ENCODE data around the gene EFNA5. TPM values are rescaled to one million over a fixed set of nuclear protein-coding genes. Genes with fewer than 3 reads are reported as not detected.
A peak's percentile ranks its signal among the peaks of the same experiment; 100 is the strongest.

The EFNA5 gene
- total RNA-seq, 5 donors from 2014 or later (not counting 1 experiment from before 2014, with no cell fraction given): 0.06 to 2.6 (median 0.21) TPM; not detected in 1

GRCh38 chr5:107508097-107508496 lies 162.6 kb downstream of the EFNA5 start:
- Mint-ChIP-seq H3K27me3 (peaks cover 1 to 10% of the 10 kb centered on the region in 2 donors), H3K4me1 (no peaks in the 10 kb centered on the region), H3K27ac (no peak overlapping the region), H3K9me3 (no peaks in the 10 kb centered on the region), H3K36me3 (no peaks in the 10 kb centered on the region), H3K4me3 (no peak overlapping the region)
- ChIA-PET POLR2A (no interaction called here), CTCF (no interaction called here)
- Histone ChIP-seq H3K27ac (ENCODE audit: low read length) (no peak overlapping the region), H3K36me3 (ENCODE audit: control insufficient read depth in 2 of 2, extremely low read depth in 1 of 2, insufficient read depth in 1 of 2, low read length in 1 of 2) (no peaks in the 10 kb centered on the region), H3K4me3 (ENCODE audit: control insufficient read depth in 1 of 2, extremely low read depth in 1 of 2, low read length in 1 of 2) (no peak overlapping the region), H3K4me1 (ENCODE audit: control insufficient read depth in 1 of 2, extremely low read depth in 1 of 2, insufficient read depth in 2 of 2, low read length in 2 of 2) (no peaks in the 10 kb centered on the region), H3K27me3 (replicated peaks in 1 of 2; ENCODE audit: control insufficient read depth in 2 of 2, extremely low read depth in 1 of 2, insufficient read depth in 2 of 2, low read length in 1 of 2) (no peaks in the 10 kb centered on the region), H3K9me3 (no peaks in the 10 kb centered on the region)
- no peak for ATAC-seq (replicated peaks in 1 of 4)
- DNase-seq: no peak
- no CpG with 5 or more reads among the region's 4 CpGs for WGBS (ENCODE audit: insufficient coverage)

GRCh38 chr5:107505763-107506534 lies 164.8 kb downstream of the EFNA5 start:
- Mint-ChIP-seq H3K27ac (no peak overlapping the region), H3K9me3 (peaks cover 0 to 4% (median 0%) of the 10 kb centered on the region in 3 donors), H3K4me3 (no peak overlapping the region), H3K27me3 (peaks cover 0 to 18% of the 10 kb centered on the region in 2 donors), H3K4me1 (peaks cover 0 to 11% (median 7%) of the 10 kb centered on the region in 3 donors), H3K36me3 (no peaks in the 10 kb centered on the region)
- 80% methylated on average over 2 of the region's 3 CpGs for WGBS (ENCODE audit: insufficient coverage)
- Histone ChIP-seq H3K27ac (ENCODE audit: low read length) (no peak overlapping the region), H3K9me3 (no peaks in the 10 kb centered on the region), H3K27me3 (replicated peaks in 1 of 2; ENCODE audit: control insufficient read depth in 2 of 2, extremely low read depth in 1 of 2, insufficient read depth in 2 of 2, low read length in 1 of 2) (no peaks in the 10 kb centered on the region), H3K4me3 (ENCODE audit: control insufficient read depth in 1 of 2, extremely low read depth in 1 of 2, low read length in 1 of 2) (no peak overlapping the region), H3K36me3 (ENCODE audit: control insufficient read depth in 2 of 2, extremely low read depth in 1 of 2, insufficient read depth in 1 of 2, low read length in 1 of 2) (no peaks in the 10 kb centered on the region), H3K4me1 (ENCODE audit: control insufficient read depth in 1 of 2, extremely low read depth in 1 of 2, insufficient read depth in 2 of 2, low read length in 2 of 2) (peaks cover 2 to 8% of the 10 kb centered on the region in 2 experiments)
- ATAC-seq (replicated peaks in 1 of 4) (no peak), DNase-seq (no peak)
- ChIA-PET POLR2A (interaction anchor here in 1 of 2 donors (0.7 kb wide), 1 partner anchor 67 kb away, joined by 3 read pairs; no protein-coding TSS in a partner anchor), CTCF (no interaction called here)

- Mint-ChIP-seq H3K27me3 (peaks cover 0 to 18% of the 10 kb centered on the region in 2 donors), H3K4me3 (no peak overlapping the region), H3K36me3 (no peaks in the 10 kb centered on the region), H3K27ac (no peak overlapping the region), H3K9me3 (peaks cover 0 to 4% (median 0%) of the 10 kb centered on the region in 3 donors), H3K4me1 (peaks cover 0 to 11% (median 7%) of the 10 kb centered on the region in 3 donors)
- Histone ChIP-seq H3K27ac (ENCODE audit: low read length) (no peak overlapping the region), H3K27me3 (replicated peaks in 1 of 2; ENCODE audit: control insufficient read depth in 2 of 2, extremely low read depth in 1 of 2, insufficient read depth in 2 of 2, low read length in 1 of 2) (no peaks in the 10 kb centered on the region), H3K4me1 (ENCODE audit: control insufficient read depth in 1 of 2, extremely low read depth in 1 of 2, insufficient read depth in 2 of 2, low read length in 2 of 2) (peaks cover 2 to 8% of the 10 kb centered on the region in 2 experiments), H3K4me3 (ENCODE audit: control insufficient read depth in 1 of 2, extremely low read depth in 1 of 2, low read length in 1 of 2) (no peak overlapping the region), H3K36me3 (ENCODE audit: control insufficient read depth in 2 of 2, extremely low read depth in 1 of 2, insufficient read depth in 1 of 2, low read length in 1 of 2) (no peaks in the 10 kb centered on the region), H3K9me3 (no peaks in the 10 kb centered on the region)
- no peak for ATAC-seq (replicated peaks in 1 of 4)
- CTCF ChIA-PET: no interaction called here
- no peak for DNase-seq
- POLR2A ChIA-PET: interaction anchor here in 1 of 2 donors (0.9 kb wide), 1 partner anchor 11 kb away, joined by 4 read pairs; no protein-coding TSS in a partner anchor
- no CpG with 5 or more reads among the region's 1 CpG for WGBS (ENCODE audit: insufficient coverage)
These were observed 166.3 kb downstream of the EFNA5 start for GRCh38 chr5:107504424-107504823.

- DNase-seq: no peak
- no peak for ATAC-seq (replicated peaks in 1 of 4)
- Histone ChIP-seq H3K27ac (ENCODE audit: low read length) (peak overlapping the region; percentile 44), H3K36me3 (ENCODE audit: control insufficient read depth in 2 of 2, extremely low read depth in 1 of 2, insufficient read depth in 1 of 2, low read length in 1 of 2) (no peaks in the 10 kb centered on the region), H3K9me3 (no peaks in the 10 kb centered on the region), H3K4me3 (ENCODE audit: control insufficient read depth in 1 of 2, extremely low read depth in 1 of 2, low read length in 1 of 2) (no peak overlapping the region), H3K27me3 (replicated peaks in 1 of 2; ENCODE audit: control insufficient read depth in 2 of 2, extremely low read depth in 1 of 2, insufficient read depth in 2 of 2, low read length in 1 of 2) (no peaks in the 10 kb centered on the region), H3K4me1 (ENCODE audit: control insufficient read depth in 1 of 2, extremely low read depth in 1 of 2, insufficient read depth in 2 of 2, low read length in 2 of 2) (peaks cover 2 to 8% of the 10 kb centered on the region in 2 experiments)
- Mint-ChIP-seq H3K4me1 (peaks cover 0 to 11% (median 7%) of the 10 kb centered on the region in 3 donors), H3K27ac (no peak overlapping the region), H3K4me3 (no peak overlapping the region), H3K27me3 (peaks cover 0 to 18% of the 10 kb centered on the region in 2 donors), H3K9me3 (peaks cover 0 to 4% (median 0%) of the 10 kb centered on the region in 3 donors), H3K36me3 (no peaks in the 10 kb centered on the region)
- ChIA-PET POLR2A (no interaction called here), CTCF (interaction anchor here in 1 of 2 donors (1.1 kb wide), 1 partner anchor 11 kb away, joined by 3 read pairs; no protein-coding TSS in a partner anchor)
- 100% methylated on average over 2 of the region's 7 CpGs for WGBS (ENCODE audit: insufficient coverage)
These were observed 168.1 kb downstream of the EFNA5 start for GRCh38 chr5:107502676-107503060.

GRCh38 chr5:107501965-107502675 lies 168.6 kb downstream of the EFNA5 start:
- H3K36me3 Mint-ChIP-seq: no peaks in the 10 kb centered on the region
- peaks cover 0 to 18% of the 10 kb centered on the region in 2 donors for H3K27me3 Mint-ChIP-seq
- Histone ChIP-seq H3K4me3 (ENCODE audit: control insufficient read depth in 1 of 2, extremely low read depth in 1 of 2, low read length in 1 of 2) (no peak overlapping the region), H3K4me1 (ENCODE audit: control insufficient read depth in 1 of 2, extremely low read depth in 1 of 2, insufficient read depth in 2 of 2, low read length in 2 of 2) (peaks cover 2 to 8% of the 10 kb centered on the region in 2 experiments), H3K27me3 (replicated peaks in 1 of 2; ENCODE audit: control insufficient read depth in 2 of 2, extremely low read depth in 1 of 2, insufficient read depth in 2 of 2, low read length in 1 of 2) (no peaks in the 10 kb centered on the region), H3K36me3 (ENCODE audit: control insufficient read depth in 2 of 2, extremely low read depth in 1 of 2, insufficient read depth in 1 of 2, low read length in 1 of 2) (no peaks in the 10 kb centered on the region), H3K9me3 (no peaks in the 10 kb centered on the region), H3K27ac (ENCODE audit: low read length) (peak overlapping the region; percentile 44)
- peak overlapping the region in 1 of 2 donors; percentile 6 for H3K27ac Mint-ChIP-seq
- peak in 1 of 4 experiments; percentile 40 for ATAC-seq (replicated peaks in 1 of 4)
- DNase-seq: peak in 2 of 35 experiments; percentile 7 to 24
- WGBS (ENCODE audit: insufficient coverage): 37% methylated on average over 11 of the region's 17 CpGs
- peak overlapping the region in 1 of 3 donors; percentile 3 for H3K4me3 Mint-ChIP-seq
- ChIA-PET POLR2A (no interaction called here), CTCF (interaction anchor here in 1 of 2 donors (0.6 to 1.1 kb wide), 2 partner anchors 12 to 67 kb away, joined by 3 to 4 read pairs; no protein-coding TSS in a partner anchor)
- peaks cover 0 to 11% (median 7%) of the 10 kb centered on the region in 3 donors for H3K4me1 Mint-ChIP-seq
- H3K9me3 Mint-ChIP-seq: peaks cover 0 to 4% (median 0%) of the 10 kb centered on the region in 3 donors

GRCh38 chr5:107500840-107501239 lies 169.9 kb downstream of the EFNA5 start:
- H3K36me3 ChIP-seq (ENCODE audit: control insufficient read depth in 2 of 2, extremely low read depth in 1 of 2, insufficient read depth in 1 of 2, low read length in 1 of 2): no peaks in the 10 kb centered on the region
- ATAC-seq (replicated peaks in 1 of 4): no peak
- peaks cover 0 to 11% (median 7%) of the 10 kb centered on the region in 3 donors for H3K4me1 Mint-ChIP-seq
- peaks cover 2 to 8% of the 10 kb centered on the region in 2 experiments for H3K4me1 ChIP-seq (ENCODE audit: control insufficient read depth in 1 of 2, extremely low read depth in 1 of 2, insufficient read depth in 2 of 2, low read length in 2 of 2)
- no peaks in the 10 kb centered on the region for H3K27me3 ChIP-seq (replicated peaks in 1 of 2; ENCODE audit: control insufficient read depth in 2 of 2, extremely low read depth in 1 of 2, insufficient read depth in 2 of 2, low read length in 1 of 2)
- peaks cover 0 to 14% of the 10 kb centered on the region in 2 donors for H3K27me3 Mint-ChIP-seq
- no peak overlapping the region for H3K27ac Mint-ChIP-seq
- no peak overlapping the region for H3K4me3 Mint-ChIP-seq
- no peaks in the 10 kb centered on the region for H3K9me3 ChIP-seq
- H3K4me3 ChIP-seq (ENCODE audit: control insufficient read depth in 1 of 2, extremely low read depth in 1 of 2, low read length in 1 of 2): no peak overlapping the region
- POLR2A ChIA-PET: no interaction called here
- DNase-seq: no peak
- CTCF ChIA-PET: no interaction called here
- H3K9me3 Mint-ChIP-seq: peaks cover 0 to 4% (median 0%) of the 10 kb centered on the region in 3 donors
- H3K36me3 Mint-ChIP-seq: no peaks in the 10 kb centered on the region
- H3K27ac ChIP-seq (ENCODE audit: low read length): no peak overlapping the region
- WGBS (ENCODE audit: insufficient coverage): no CpG with 5 or more reads among the region's 1 CpG
